Endodermal cell (in vitro differentiated cells): ENCODE data around the gene ZNF415. TPM values are rescaled to one million over a fixed set of nuclear protein-coding genes. Genes with fewer than 3 reads are reported as not detected.

Experiments
- DNase-seq: peaks from one replicate; pipeline ENCODE4 v3.0.0-alpha.2; 2017
- H3K27ac ChIP-seq: 2 replicates; pipeline ENCODE4 v1.5.1; 2013; ENCODE audit warnings: mild to moderate bottlenecking, low read depth, low read length, moderate library complexity
- H3K27me3 ChIP-seq: 2 replicates; pipeline ENCODE4 v1.6.1; 2013; ENCODE audit warnings: mild to moderate bottlenecking, low read length, moderate library complexity; ENCODE audit not compliant: insufficient read depth, control insufficient read depth, poor library complexity, severe bottlenecking
- H3K36me3 ChIP-seq: 2 replicates; pipeline ENCODE4 v1.7.0; 2013; ENCODE audit warnings: mild to moderate bottlenecking, low read length, moderate library complexity; ENCODE audit not compliant: control insufficient read depth, insufficient read depth
- H3K4me1 ChIP-seq: one replicate; pipeline ENCODE4 v1.7.0; 2013; ENCODE audit warnings: low read length; ENCODE audit not compliant: control insufficient read depth, insufficient read depth
- H3K4me3 ChIP-seq: 2 replicates; pipeline ENCODE4 v1.5.1; 2013; ENCODE audit warnings: mild to moderate bottlenecking, low read length, moderate library complexity
- H3K9ac ChIP-seq: 2 replicates; pipeline ENCODE4 v1.6.1; 2013; ENCODE audit warnings: mild to moderate bottlenecking, low read length, moderate library complexity; ENCODE audit not compliant: poor library complexity, severe bottlenecking; ENCODE audit errors: extremely low read depth
- H3K9me3 ChIP-seq: 2 replicates; pipeline ENCODE4 v1.6.1; 2013; ENCODE audit warnings: mild to moderate bottlenecking, low read length, moderate library complexity; ENCODE audit not compliant: control insufficient read depth
- H3K27ac Mint-ChIP-seq: 2 replicates; pipeline ENCODE4 v1.8.0; 2020; ENCODE audit warnings: mixed read lengths
- H3K27me3 Mint-ChIP-seq: 2 replicates; pipeline ENCODE4 v1.8.0; 2021; ENCODE audit warnings: mild to moderate bottlenecking, mixed read lengths; ENCODE audit not compliant: insufficient read depth
- H3K36me3 Mint-ChIP-seq: 2 replicates; pipeline ENCODE4 v1.8.0; 2020; ENCODE audit warnings: low read depth, mixed read lengths
- H3K4me1 Mint-ChIP-seq: 2 replicates; pipeline ENCODE4 v1.8.0; 2020; ENCODE audit warnings: mixed read lengths
- H3K4me3 Mint-ChIP-seq: 2 replicates; pipeline ENCODE4 v1.8.0; 2020; ENCODE audit warnings: mild to moderate bottlenecking, moderate library complexity, mixed read lengths
- H3K9me3 Mint-ChIP-seq: 2 replicates; pipeline ENCODE4 v1.8.0; 2020; ENCODE audit warnings: mild to moderate bottlenecking, mixed read lengths
- CTCF ChIP-seq: fragments of 200-600 bp; sonication (generic); conservative IDR thresholded peaks from 2 replicates; pipeline ENCODE4 v1.5.0; 2021; ENCODE audit warnings: antibody characterized with exemption, mild to moderate bottlenecking
- WGBS, 2 experiments: methylation state at CpG; one replicate each; pipeline versions ENCODE4 v1.1.5 to v1.1.7; 2013; ENCODE audit warnings: missing lambda C conversion rate in 2 of 2, mixed read lengths in 1 of 2; ENCODE audit not compliant: insufficient coverage in 1 of 2, insufficient read length in 1 of 2; 5-methylcytosine and 5-hydroxymethylcytosine counted together
- total RNA-seq, 2 donors: library from RNA; stranded (reverse); fragmentation: NEBNext Ultra II Directional in 1 of 2; extraction: Animal tissue kit (Norgen Biotek cat#: 25700) in 1 of 2; gene quantifications; 2 replicates in 1 of 2; 3 replicates in 1 of 2; pipeline ENCODE4 v1.2.1, GENCODE V29; 2021

ZNF415 gene
- total RNA-seq, 2 donors from 2014 or later = 12.6 to 19.4 TPM

GRCh38 chr19:53112286-53112685 lies 20.4 kb downstream of the ZNF415 start:
- no peak overlapping the region for H3K4me3 Mint-ChIP-seq
- H3K4me1 ChIP-seq = no peaks in the 10 kb centered on the region
- no peaks in the 10 kb centered on the region for H3K4me1 Mint-ChIP-seq
- no peak overlapping the region for H3K4me3 ChIP-seq
- no peak for TF ChIP-seq CTCF
- no peak for DNase-seq
- H3K9me3 Mint-ChIP-seq = peaks cover 9% of the 10 kb centered on the region
- no peak overlapping the region for H3K27ac Mint-ChIP-seq
- peaks cover 27% of the 10 kb centered on the region for H3K9me3 ChIP-seq
- no peak overlapping the region for H3K27ac ChIP-seq
- H3K36me3 ChIP-seq = peaks cover 64% of the 10 kb centered on the region
- H3K36me3 Mint-ChIP-seq = peaks cover 78% of the 10 kb centered on the region
- no peaks in the 10 kb centered on the region for H3K27me3 Mint-ChIP-seq
- no peak overlapping the region for H3K9ac ChIP-seq
- WGBS, 2 experiments = 100% methylated on average over 2 of the region's 2 CpGs; no CpG with 5 or more reads in 1 of the 2 experiments
- H3K27me3 ChIP-seq = no peaks in the 10 kb centered on the region

GRCh38 chr19:53109527-53109926 lies 23.2 kb downstream of the ZNF415 start:
- Histone ChIP-seq H3K9ac (no peak overlapping the region), H3K27ac (no peak overlapping the region), H3K27me3 (no peaks in the 10 kb centered on the region), H3K36me3 (peaks cover 47% of the 10 kb centered on the region), H3K4me3 (no peak overlapping the region), H3K9me3 (peaks cover 10% of the 10 kb centered on the region), H3K4me1 (no peaks in the 10 kb centered on the region)
- H3K27ac Mint-ChIP-seq = no peak overlapping the region
- peaks cover 6% of the 10 kb centered on the region for H3K27me3 Mint-ChIP-seq
- DNase-seq = no peak
- H3K4me3 Mint-ChIP-seq = no peak overlapping the region
- no peaks in the 10 kb centered on the region for H3K9me3 Mint-ChIP-seq
- peaks cover 51% of the 10 kb centered on the region for H3K36me3 Mint-ChIP-seq
- TF ChIP-seq CTCF = no peak
- H3K4me1 Mint-ChIP-seq = no peaks in the 10 kb centered on the region
- WGBS, 2 experiments = 92 to 94% methylated on average over 4 of the region's 5 CpGs

GRCh38 chr19:53103234-53104203 lies 29.2 kb downstream of the ZNF415 start, which contains the start of gene ZNF160:
TSS of gene ZNF160 (minus strand) at chr19:53103422. CDS start at chr19:53086276, 17,146 bp downstream.
- peaks cover 16% of the 10 kb centered on the region for H3K36me3 ChIP-seq
- Mint-ChIP-seq H3K4me1 (peaks cover 9% of the 10 kb centered on the region), H3K27me3 (peaks cover 6% of the 10 kb centered on the region), H3K4me3 (peak within 1 kb of the TSS; percentile 90), H3K36me3 (peaks cover 23% of the 10 kb centered on the region), H3K9me3 (no peaks in the 10 kb centered on the region), H3K27ac (peak within 1 kb of the TSS; percentile 85)
- peak; percentile 99 for DNase-seq
- H3K27ac ChIP-seq = peak within 1 kb of the TSS; percentile 45
- 5 to 9% methylated on average over 28 to 66 of the region's 67 CpGs for WGBS, 2 experiments
- no peak for TF ChIP-seq CTCF
- peak within 1 kb of the TSS; percentile 88 for H3K9ac ChIP-seq
- H3K4me3 ChIP-seq = peak within 1 kb of the TSS; percentile 96
- no peaks in the 10 kb centered on the region for H3K4me1 ChIP-seq
- H3K27me3 ChIP-seq = no peaks in the 10 kb centered on the region
- H3K9me3 ChIP-seq = no peaks in the 10 kb centered on the region
